H9 (cell line): ENCODE data around the gene MOB4. TPM values are rescaled to one million over a fixed set of nuclear protein-coding genes. Genes with fewer than 3 reads are reported as not detected.

Source experiments
- DNase-seq: peaks from one replicate; pipeline ENCODE4 v3.0.0-alpha.2; 2017
- H2AFZ ChIP-seq: one replicate; pipeline ENCODE4 v1.6.1; 2013; ENCODE audit warnings: mild to moderate bottlenecking, low read length, control low read depth, moderate library complexity
- H2AK5ac ChIP-seq: 2 replicates; pipeline ENCODE4 v1.6.1; 2013; ENCODE audit warnings: low read length, control low read depth, mixed read lengths; ENCODE audit not compliant: insufficient read length
- H2BK120ac ChIP-seq: one replicate; pipeline ENCODE4 v1.6.1; 2013; ENCODE audit warnings: low read depth, mild to moderate bottlenecking, low read length, control low read depth, inconsistent platforms; ENCODE audit not compliant: poor library complexity, severe bottlenecking
- H2BK12ac ChIP-seq: 2 replicates; pipeline ENCODE4 v1.6.1; 2013; ENCODE audit warnings: low read length, control low read depth, mixed read lengths, low read depth; ENCODE audit not compliant: insufficient read length
- H2BK15ac ChIP-seq: 2 replicates; pipeline ENCODE4 v1.6.1; 2013; ENCODE audit warnings: low read depth, low read length, control low read depth
- H2BK20ac ChIP-seq: one replicate; pipeline ENCODE4 v1.6.1; 2013; ENCODE audit warnings: low read depth, mild to moderate bottlenecking, low read length, control low read depth, inconsistent platforms; ENCODE audit not compliant: poor library complexity, severe bottlenecking
- H2BK5ac ChIP-seq: 2 replicates; pipeline ENCODE4 v1.6.1; 2013; ENCODE audit warnings: low read length, control low read depth, mixed read lengths; ENCODE audit not compliant: insufficient read length
- H3K14ac ChIP-seq: 2 replicates; pipeline ENCODE4 v1.6.1; 2013; ENCODE audit warnings: low read length, control low read depth; ENCODE audit not compliant: insufficient read depth
- H3K18ac ChIP-seq: 2 replicates; pipeline ENCODE4 v1.6.1; 2013; ENCODE audit warnings: low read depth, mild to moderate bottlenecking, mixed read lengths, low read length, control low read depth; ENCODE audit not compliant: insufficient read length
- H3K23ac ChIP-seq: 2 replicates; pipeline ENCODE4 v1.6.1; 2013; ENCODE audit warnings: low read length, control low read depth, mixed read lengths, low read depth; ENCODE audit not compliant: insufficient read length
- H3K23me2 ChIP-seq: 2 replicates; pipeline ENCODE4 v1.6.1; 2013; ENCODE audit warnings: low read depth, mild to moderate bottlenecking, mixed read lengths, low read length, control low read depth; ENCODE audit not compliant: insufficient read length, poor library complexity, severe bottlenecking
- H3K27ac ChIP-seq: 2 replicates; pipeline ENCODE4 v1.5.1; 2013; ENCODE audit warnings: low read length, control low read depth, mixed read lengths, low read depth; ENCODE audit not compliant: insufficient read length
- H3K27me3 ChIP-seq: 2 replicates; pipeline ENCODE4 v1.6.1; 2013; ENCODE audit warnings: low read length, control low read depth, inconsistent platforms; ENCODE audit not compliant: insufficient read depth
- H3K4ac ChIP-seq: 2 replicates; pipeline ENCODE4 v1.6.1; 2013; ENCODE audit warnings: low read depth, mild to moderate bottlenecking, control low read depth, inconsistent platforms, low read length, moderate library complexity
- H3K4me1 ChIP-seq: 2 replicates; pipeline ENCODE4 v1.6.1; 2013; ENCODE audit warnings: low read length, control low read depth, inconsistent platforms; ENCODE audit not compliant: insufficient read depth
- H3K4me2 ChIP-seq: 2 replicates; pipeline ENCODE4 v1.6.1; 2013; ENCODE audit warnings: low read length, control low read depth, mixed read lengths; ENCODE audit not compliant: insufficient read length, insufficient read depth
- H3K56ac ChIP-seq: 2 replicates; pipeline ENCODE4 v1.6.1; 2013; ENCODE audit warnings: low read depth, mild to moderate bottlenecking, mixed read lengths, low read length, control low read depth; ENCODE audit not compliant: insufficient read length
- H3K79me1 ChIP-seq: 2 replicates; pipeline ENCODE4 v1.6.1; 2013; ENCODE audit warnings: low read depth, mild to moderate bottlenecking, moderate library complexity, low read length, control low read depth, inconsistent platforms; ENCODE audit not compliant: insufficient read depth, poor library complexity, severe bottlenecking
- H3K79me2 ChIP-seq: 2 replicates; pipeline ENCODE4 v1.6.1; 2013; ENCODE audit warnings: low read length, control low read depth, inconsistent platforms; ENCODE audit not compliant: insufficient read depth
- H3K9ac ChIP-seq: 2 replicates; pipeline ENCODE4 v1.6.1; 2013; ENCODE audit warnings: low read length, control low read depth, mixed read lengths; ENCODE audit not compliant: insufficient read length; ENCODE audit errors: extremely low read depth
- H3K9me3 ChIP-seq: one replicate; pipeline ENCODE4 v1.6.1; 2013; ENCODE audit warnings: low read depth, low read length, inconsistent platforms; ENCODE audit not compliant: control insufficient read depth
- H3T11ph ChIP-seq: one replicate; pipeline ENCODE4 v1.6.1; 2013; ENCODE audit warnings: mild to moderate bottlenecking, low read length, control low read depth, inconsistent platforms
- H4K20me1 ChIP-seq: one replicate; pipeline ENCODE4 v1.6.1; 2013; ENCODE audit not compliant: control insufficient read depth, insufficient read length, insufficient read depth
- H4K5ac ChIP-seq: 2 replicates; pipeline ENCODE4 v1.6.1; 2013; ENCODE audit warnings: low read depth, mild to moderate bottlenecking, mixed read lengths, low read length, control low read depth; ENCODE audit not compliant: insufficient read length
- H4K8ac ChIP-seq: replicated peaks from 2 replicates; pipeline ENCODE4 v1.6.1; 2013; ENCODE audit warnings: low read length, control low read depth, mixed read lengths, low read depth; ENCODE audit not compliant: insufficient read length
- H4K91ac ChIP-seq: 2 replicates; pipeline ENCODE4 v1.6.1; 2013; ENCODE audit warnings: low read depth, mild to moderate bottlenecking, moderate library complexity, mixed read lengths, low read length, control low read depth; ENCODE audit not compliant: insufficient read length
- H3K27ac Mint-ChIP-seq, 3 experiments: 2 replicates in 2 of 3; 3 replicates in 1 of 3; pipeline ENCODE4 v1.8.0; 2020 to 2021; ENCODE audit warnings: mixed read lengths in 3 of 3, mild to moderate bottlenecking in 1 of 3, moderate library complexity in 1 of 3
- H3K27me3 Mint-ChIP-seq: 2 replicates; pipeline ENCODE4 v1.8.0; 2021; ENCODE audit warnings: low read depth, mild to moderate bottlenecking, moderate library complexity, mixed read lengths
- H3K36me3 Mint-ChIP-seq, 3 experiments: 2 replicates in 2 of 3; 3 replicates in 1 of 3; pipeline ENCODE4 v1.8.0; 2020 to 2021; ENCODE audit warnings: low read depth in 3 of 3, mixed read lengths in 3 of 3; ENCODE audit not compliant: insufficient read depth in 1 of 3
- H3K4me1 Mint-ChIP-seq, 2 experiments: 2 replicates each; pipeline ENCODE4 v1.8.0; 2020; ENCODE audit warnings: mixed read lengths in 2 of 2
- H3K4me3 Mint-ChIP-seq, 2 experiments: 2 replicates in 1 of 2; 3 replicates in 1 of 2; pipeline ENCODE4 v1.8.0; 2020 to 2021; ENCODE audit warnings: mild to moderate bottlenecking in 2 of 2, mixed read lengths in 2 of 2, moderate library complexity in 1 of 2
- H3K9me3 Mint-ChIP-seq, 2 experiments: 2 replicates in 1 of 2; 3 replicates in 1 of 2; pipeline ENCODE4 v1.8.0; 2020; ENCODE audit warnings: mild to moderate bottlenecking in 2 of 2, mixed read lengths in 2 of 2, moderate library complexity in 1 of 2
- CTCF ChIP-seq: fragments of 200-600 bp; sonication (generic); conservative IDR thresholded peaks from 3 replicates; pipeline ENCODE4 v1.8.0; 2021; ENCODE audit warnings: antibody characterized with exemption, mild to moderate bottlenecking
- total RNA-seq: library from RNA; stranded (reverse); gene quantifications from 2 replicates; pipeline ENCODE4 v1.2.1, GENCODE V29; 2021

Gene MOB4
- total RNA-seq, 1 experiment from 2014 or later = 57.6 TPM

DNA sequence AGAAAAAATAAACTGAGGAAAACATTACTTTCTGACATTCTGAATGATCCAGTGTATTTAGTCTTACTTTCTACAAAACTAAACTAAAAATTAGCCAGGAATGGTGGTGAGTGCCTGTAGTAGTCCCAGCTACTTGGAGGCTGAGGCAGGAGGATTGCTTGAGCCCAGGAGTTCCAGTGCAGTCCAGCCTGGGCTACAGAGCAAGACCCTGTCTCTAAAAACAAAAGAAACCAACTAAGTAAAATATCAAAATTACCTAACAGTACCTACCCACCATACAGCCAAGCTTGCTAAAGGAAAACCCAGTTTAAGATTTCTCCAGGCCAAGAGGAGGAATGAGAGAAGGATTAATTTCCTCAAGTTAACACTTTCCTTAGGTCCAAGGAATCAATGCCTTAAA lies 19.2 kb upstream of the MOB4 start:
- H3K79me1 ChIP-seq = no peaks in the 10 kb centered on the region
- H3K9ac ChIP-seq = no peak overlapping the region
- peaks cover 72 to 87% (median 83%) of the 10 kb centered on the region in 3 experiments for H3K36me3 Mint-ChIP-seq
- H3T11ph ChIP-seq = no peak overlapping the region
- peak overlapping the region; percentile 76 for H3K4me2 ChIP-seq
- H3K27me3 Mint-ChIP-seq = no peaks in the 10 kb centered on the region
- H4K5ac ChIP-seq = no peak overlapping the region
- H4K8ac ChIP-seq = no peak overlapping the region
- TF ChIP-seq CTCF = no peak
- H4K20me1 ChIP-seq = no peaks in the 10 kb centered on the region
- H3K23me2 ChIP-seq = peaks cover 6% of the 10 kb centered on the region
- no peak overlapping the region for H3K27ac ChIP-seq
- H2BK12ac ChIP-seq = no peak overlapping the region
- no peak overlapping the region for H2AFZ ChIP-seq
- DNase-seq = no peak
- H4K91ac ChIP-seq = no peak overlapping the region
- no peaks in the 10 kb centered on the region; a peak in 1 of 5 replicates for H3K9me3 Mint-ChIP-seq
- no peak overlapping the region for H2BK120ac ChIP-seq
- no peak overlapping the region for H2BK15ac ChIP-seq
- H2BK20ac ChIP-seq = no peak overlapping the region
- H2BK5ac ChIP-seq = no peak overlapping the region
- H3K4ac ChIP-seq = no peak overlapping the region
- H3K23ac ChIP-seq = no peak overlapping the region
- no peaks in the 10 kb centered on the region for H3K27me3 ChIP-seq
- peaks cover 28 to 34% of the 10 kb centered on the region in 2 experiments for H3K4me1 Mint-ChIP-seq
- no peaks in the 10 kb centered on the region; the same call in 1 of the 2 replicates for H3K4me1 ChIP-seq
- H3K18ac ChIP-seq = no peak overlapping the region
- H3K56ac ChIP-seq = no peak overlapping the region
- no peaks in the 10 kb centered on the region for H3K9me3 ChIP-seq
- H3K79me2 ChIP-seq = peaks cover 43% of the 10 kb centered on the region; the same call in 1 of the 2 replicates
- H3K4me3 Mint-ChIP-seq = peak overlapping the region; percentile 98 to 99
- H3K14ac ChIP-seq = no peak overlapping the region
- peak overlapping the region in 2 of 3 experiments; percentile 68 to 70; a peak in 2 of 7 replicates for H3K27ac Mint-ChIP-seq
- H2AK5ac ChIP-seq = no peak overlapping the region
